Nephron progenitor cell (in vitro differentiated cells): ENCODE results near the gene PRCC.

Experiments used
- DNase-seq: peaks from one replicate; pipeline ENCODE4 v3.0.0; 2021
- H3K27ac Mint-ChIP-seq: 2 replicates; pipeline ENCODE4 v1.8.0; 2021; ENCODE audit warnings: mild to moderate bottlenecking, moderate library complexity, mixed read lengths
- H3K27me3 Mint-ChIP-seq: 2 replicates; pipeline ENCODE4 v1.8.0; 2021; ENCODE audit warnings: mild to moderate bottlenecking, low read depth, mixed read lengths; ENCODE audit not compliant: poor library complexity
- H3K36me3 Mint-ChIP-seq: 2 replicates; pipeline ENCODE4 v1.8.0; 2021; ENCODE audit warnings: low read depth, mixed read lengths
- H3K4me1 Mint-ChIP-seq: 2 replicates; pipeline ENCODE4 v1.8.0; 2021; ENCODE audit warnings: mixed read lengths
- H3K4me3 Mint-ChIP-seq: 2 replicates; pipeline ENCODE4 v1.8.0; 2021; ENCODE audit warnings: mild to moderate bottlenecking, moderate library complexity, mixed read lengths
- H3K9me3 Mint-ChIP-seq: 2 replicates; pipeline ENCODE4 v1.8.0; 2021; ENCODE audit warnings: mild to moderate bottlenecking, moderate library complexity, mixed read lengths
- TF ChIP-seq, protein P1 (sequence below): fragments of 200-600 bp; sonication (generic); IDR thresholded peaks from 2 replicates; pipeline ENCODE4 v1.5.0; 2021; ENCODE audit warnings: antibody characterized with exemption

The PRCC gene

DNA sequence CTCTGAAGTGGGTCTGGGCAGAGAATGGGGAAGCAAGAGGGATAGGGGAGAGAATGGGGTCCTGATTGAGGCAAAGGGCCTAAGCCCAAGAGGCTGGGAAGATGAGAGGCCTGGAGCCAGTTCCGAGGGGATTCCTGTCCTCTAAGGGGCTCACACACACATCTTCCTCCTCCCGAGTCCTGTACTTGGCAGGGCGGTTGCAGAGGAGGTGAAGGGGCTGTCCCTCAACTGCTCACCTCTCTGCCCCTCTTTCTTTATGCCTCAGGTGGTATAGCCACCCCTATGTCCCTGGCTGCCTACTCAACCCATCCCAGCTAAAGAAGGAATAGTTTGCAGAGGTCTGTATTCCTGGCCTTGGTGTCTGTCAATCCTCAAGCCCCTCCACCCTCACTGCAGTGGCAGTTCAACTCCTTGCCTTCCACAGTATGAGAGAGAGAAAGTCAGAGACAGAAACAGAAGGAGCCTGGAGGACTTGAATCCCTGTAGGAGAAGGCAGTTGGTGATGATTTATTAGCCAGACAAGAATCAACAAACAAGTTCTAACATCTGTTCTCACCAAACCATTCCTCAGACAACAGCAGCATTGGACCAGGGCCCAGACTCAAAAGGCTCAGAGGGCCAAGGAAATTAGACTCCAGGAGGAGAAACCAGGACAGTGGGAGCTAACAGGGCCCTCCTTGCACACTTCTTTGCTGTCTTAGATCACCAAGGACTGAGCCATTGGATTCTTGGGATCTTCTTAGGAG lies 38.6 kb downstream of the PRCC start:
- Mint-ChIP-seq H3K27me3 (peaks cover 6% of the 10 kb centered on the region), H3K4me3 (no peak overlapping the region), H3K9me3 (no peaks in the 10 kb centered on the region), H3K4me1 (peaks cover 83% of the 10 kb centered on the region), H3K36me3 (peaks cover 11% of the 10 kb centered on the region), H3K27ac (peak overlapping the region; percentile 94)
- TF ChIP-seq, protein P1, sequence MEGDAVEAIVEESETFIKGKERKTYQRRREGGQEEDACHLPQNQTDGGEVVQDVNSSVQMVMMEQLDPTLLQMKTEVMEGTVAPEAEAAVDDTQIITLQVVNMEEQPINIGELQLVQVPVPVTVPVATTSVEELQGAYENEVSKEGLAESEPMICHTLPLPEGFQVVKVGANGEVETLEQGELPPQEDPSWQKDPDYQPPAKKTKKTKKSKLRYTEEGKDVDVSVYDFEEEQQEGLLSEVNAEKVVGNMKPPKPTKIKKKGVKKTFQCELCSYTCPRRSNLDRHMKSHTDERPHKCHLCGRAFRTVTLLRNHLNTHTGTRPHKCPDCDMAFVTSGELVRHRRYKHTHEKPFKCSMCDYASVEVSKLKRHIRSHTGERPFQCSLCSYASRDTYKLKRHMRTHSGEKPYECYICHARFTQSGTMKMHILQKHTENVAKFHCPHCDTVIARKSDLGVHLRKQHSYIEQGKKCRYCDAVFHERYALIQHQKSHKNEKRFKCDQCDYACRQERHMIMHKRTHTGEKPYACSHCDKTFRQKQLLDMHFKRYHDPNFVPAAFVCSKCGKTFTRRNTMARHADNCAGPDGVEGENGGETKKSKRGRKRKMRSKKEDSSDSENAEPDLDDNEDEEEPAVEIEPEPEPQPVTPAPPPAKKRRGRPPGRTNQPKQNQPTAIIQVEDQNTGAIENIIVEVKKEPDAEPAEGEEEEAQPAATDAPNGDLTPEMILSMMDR, result no peak
- no peak for DNase-seq

DNA sequence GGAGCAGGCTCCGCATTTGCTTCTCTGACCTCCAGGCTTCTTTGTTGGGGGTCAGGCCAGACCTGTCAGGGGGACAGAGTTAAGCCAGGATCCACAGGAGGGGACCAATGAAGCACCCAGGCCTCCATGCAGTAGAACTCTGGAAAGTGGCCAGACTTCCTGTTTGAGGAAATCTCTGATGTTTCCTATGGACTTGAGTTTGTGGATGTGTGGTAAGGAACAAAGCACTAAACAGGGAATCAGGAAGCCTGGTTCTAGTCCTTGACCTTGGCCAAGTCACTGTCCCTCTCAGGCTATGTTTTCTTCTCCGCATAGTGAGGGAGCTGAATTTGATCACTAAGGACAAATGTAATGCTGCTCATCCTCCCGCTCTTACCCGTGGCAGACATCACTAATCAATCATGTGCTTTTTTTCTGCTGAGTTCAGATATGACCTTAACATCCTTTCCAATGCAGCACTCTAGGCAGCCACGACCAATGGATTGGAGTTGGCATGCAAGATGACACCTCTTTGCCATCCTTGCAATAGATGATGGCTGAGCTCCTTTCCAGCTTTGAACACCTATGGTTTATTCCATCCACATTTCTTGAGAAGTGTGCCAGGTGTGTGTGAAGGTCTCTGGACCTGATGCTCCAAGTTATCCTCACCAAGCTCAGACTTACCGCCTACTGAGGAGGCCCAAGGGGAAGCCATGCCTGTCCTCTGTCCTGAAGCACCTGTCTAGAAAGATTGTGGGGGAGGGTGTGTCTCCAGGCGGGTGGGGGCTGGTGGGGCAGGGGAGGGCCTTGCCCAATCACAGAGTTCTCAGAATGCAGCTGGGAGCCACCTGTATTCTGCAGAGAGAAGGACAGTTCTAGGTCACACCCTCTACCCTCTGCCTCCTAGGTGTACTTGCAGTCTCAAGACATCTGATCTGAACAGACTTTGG lies 39.4 kb downstream of the PRCC start:
- H3K9me3 Mint-ChIP-seq, result no peaks in the 10 kb centered on the region
- H3K27ac Mint-ChIP-seq, result peak overlapping the region; percentile 94
- TF ChIP-seq, protein P1, result no peak
- peaks cover 10% of the 10 kb centered on the region for H3K27me3 Mint-ChIP-seq
- no peak for DNase-seq
- H3K36me3 Mint-ChIP-seq, result peaks cover 15% of the 10 kb centered on the region
- no peak overlapping the region for H3K4me3 Mint-ChIP-seq
- peaks cover 83% of the 10 kb centered on the region for H3K4me1 Mint-ChIP-seq

GRCh38 chr1:156807627-156808026 lies 40.3 kb downstream of the PRCC start:
- TF ChIP-seq, protein P1, result no peak
- no peak overlapping the region for H3K27ac Mint-ChIP-seq
- H3K27me3 Mint-ChIP-seq, result peaks cover 14% of the 10 kb centered on the region
- no peak overlapping the region for H3K4me3 Mint-ChIP-seq
- peaks cover 83% of the 10 kb centered on the region for H3K4me1 Mint-ChIP-seq
- DNase-seq, result no peak
- peaks cover 15% of the 10 kb centered on the region for H3K36me3 Mint-ChIP-seq
- H3K9me3 Mint-ChIP-seq, result no peaks in the 10 kb centered on the region

DNA sequence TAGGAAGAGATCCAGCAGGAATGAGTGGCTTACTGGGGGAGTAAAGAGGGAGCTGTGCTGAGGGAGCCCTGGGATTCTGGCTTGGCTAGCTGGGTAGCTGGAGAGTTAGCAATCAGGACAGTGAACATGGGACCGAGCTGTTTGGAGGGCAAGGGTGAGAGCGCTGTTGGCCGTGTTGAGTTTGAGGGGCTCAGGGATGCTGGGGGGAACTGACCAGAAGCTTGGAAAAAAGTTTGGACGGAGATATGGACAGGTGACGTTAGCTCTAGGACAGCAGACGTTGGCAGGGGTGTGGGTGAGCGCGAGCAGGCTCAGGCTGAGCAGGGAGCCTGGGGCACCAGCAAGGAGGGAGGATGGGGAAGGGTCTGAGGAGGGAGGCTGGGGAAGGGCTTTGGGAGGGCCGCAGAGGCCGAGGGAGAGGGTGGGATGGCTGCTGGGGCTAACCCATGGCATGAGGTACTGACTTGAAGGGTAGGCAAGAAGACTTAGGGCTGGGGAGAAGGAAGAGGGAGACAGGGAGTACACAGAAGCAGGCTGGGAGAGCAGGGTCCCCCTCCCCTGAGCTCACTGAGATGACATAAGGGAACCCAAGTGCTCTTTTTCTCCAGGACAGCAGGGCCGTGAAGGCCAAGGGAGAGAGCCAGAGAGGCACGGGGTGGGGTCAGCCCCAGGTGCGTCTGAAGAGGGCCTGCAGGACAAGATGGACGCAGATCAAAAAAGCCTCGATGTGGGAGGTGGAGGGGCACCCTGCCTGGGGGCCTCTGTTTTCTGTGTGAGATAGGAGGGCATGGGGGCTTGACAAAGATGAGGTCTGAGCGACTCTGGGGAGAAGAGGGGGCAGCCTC lies 41.1 kb downstream of the PRCC start:
- no peaks in the 10 kb centered on the region for H3K9me3 Mint-ChIP-seq
- peak overlapping the region; percentile 12 for H3K27ac Mint-ChIP-seq
- peaks cover 18% of the 10 kb centered on the region for H3K27me3 Mint-ChIP-seq
- TF ChIP-seq, protein P1, result no peak
- peaks cover 83% of the 10 kb centered on the region for H3K4me1 Mint-ChIP-seq
- H3K36me3 Mint-ChIP-seq, result peaks cover 15% of the 10 kb centered on the region
- no peak for DNase-seq
- peak overlapping the region; percentile 39 for H3K4me3 Mint-ChIP-seq

- Mint-ChIP-seq H3K36me3 (peaks cover 15% of the 10 kb centered on the region), H3K27me3 (peaks cover 21% of the 10 kb centered on the region), H3K4me3 (no peak overlapping the region), H3K9me3 (no peaks in the 10 kb centered on the region), H3K27ac (no peak overlapping the region), H3K4me1 (peaks cover 82% of the 10 kb centered on the region)
- TF ChIP-seq, protein P1, result no peak
- no peak for DNase-seq
Measured at GRCh38 chr1:156809281-156809680, 41.9 kb downstream of the PRCC start.
